ENCODE measurements around the gene ARMC9. TPM values are rescaled to one million over a fixed set of nuclear protein-coding genes. Genes with fewer than 3 reads are reported as not detected.

ARMC9 gene
- total RNA-seq, 1 experiment from 2014 or later, result 16.4 TPM

GRCh38 chr2:231235217-231235616 is 36.8 kb downstream of the ARMC9 start:
- Histone ChIP-seq H3K79me2 (ENCODE audit: insufficient read depth, low read length) (no peaks in the 10 kb centered on the region), H3K4me1 (ENCODE audit: control insufficient read depth in 1 of 2, insufficient read depth in 2 of 2, low read length in 2 of 2) (no peaks in the 10 kb centered on the region), H3K9me3 (ENCODE audit: control insufficient read depth in 1 of 2, insufficient read depth in 1 of 2, low read depth in 1 of 2, low read length in 2 of 2) (no peaks in the 10 kb centered on the region), H3K36me3 (ENCODE audit: control insufficient read depth in 1 of 2, insufficient read depth in 2 of 2, low read length in 2 of 2) (no peaks in the 10 kb centered on the region; a peak in 1 of 4 replicates), H3K9me2 (ENCODE audit: insufficient read depth) (no peaks in the 10 kb centered on the region), H2AFZ (ENCODE audit: low read depth, low read length, poor library complexity, severe bottlenecking) (no peak overlapping the region), H3K27ac (ENCODE audit: low read depth, low read length) (no peak overlapping the region), H3K4me2 (ENCODE audit: low read length) (no peak overlapping the region), H3K27me3 (ENCODE audit: insufficient read depth, low read length) (no peaks in the 10 kb centered on the region), H3K9ac (ENCODE audit: low read length) (no peak overlapping the region), H4K20me1 (ENCODE audit: insufficient read depth) (no peaks in the 10 kb centered on the region), H3K4me3 (replicated peaks in 1 of 2; ENCODE audit: low read depth in 1 of 2, low read length in 2 of 2) (no peak overlapping the region)
- no peak for ATAC-seq
- TF ChIP-seq ZFX (IDR thresholded peaks at IDR 0.05) (no peak), RAD21 (IDR thresholded peaks at IDR 0.05; ENCODE audit: low read depth) (no peak), ATF3 (IDR thresholded peaks at IDR 0.05) (no peak), ZBTB33 (IDR thresholded peaks at IDR 0.05; ENCODE audit: extremely low read depth, insufficient replicate concordance, low read length) (no peak), REST (IDR thresholded peaks at IDR 0.05; ENCODE audit: low read depth) (no peak), ZNF274 (IDR thresholded peaks at IDR 0.05; ENCODE audit: low read depth, low read length) (no peak), CEBPB (IDR thresholded peaks at IDR 0.05; ENCODE audit: low read depth) (no peak), MAX (IDR thresholded peaks at IDR 0.05) (no peak), POLR2AphosphoS5 (IDR thresholded peaks at IDR 0.05; ENCODE audit: low read depth, low read length) (no peak), TCF7L2 (IDR thresholded peaks at IDR 0.05; ENCODE audit: borderline replicate concordance, extremely low read depth, insufficient read depth, insufficient read length) (no peak), SRF (IDR thresholded peaks at IDR 0.05; ENCODE audit: low read depth) (no peak), EZH2 (IDR thresholded peaks at IDR 0.05) (no peak), FOSL1 (IDR thresholded peaks at IDR 0.05; ENCODE audit: low read depth) (no peak), YY1 (IDR thresholded peaks at IDR 0.05; ENCODE audit: extremely low read depth, insufficient replicate concordance, low read depth, low read length) (no peak)
- CTCF ChIA-PET, result no interaction called here
- intact Hi-C loops (cut with micrococcal nuclease), result no loop called here
- DNase-seq (ENCODE audit: low read depth, low spot score), result no peak
- BruUV-seq (replicated peaks), result no TSS peak
- RAD21 ChIA-PET (ENCODE audit: low non-redundant PET in 1 of 2, low total read pairs in 2 of 2, uncharacterized antibody in 2 of 2, unreplicated experiment in 2 of 2), result no interaction called here
- POLR2A ChIA-PET, result no interaction called here
